GM12878 (cell line): ENCODE results near the gene ATP1A1. TPM values are rescaled to one million over a fixed set of nuclear protein-coding genes. Genes with fewer than 3 reads are reported as not detected.

Source experiments
- ATAC-seq: fragments of 200-7000 bp; cut with Tn5 transposase; 3 replicates; pipeline ENCODE4 v1.9.1; 2020; ENCODE audit warnings: mild to moderate bottlenecking, moderate library complexity
- BruUV-seq: library from RNA; stranded (reverse); fragments of 400-500 nt; replicated peaks from 2 replicates; lab custom pipeline; 2021; lab: Mats Ljungman, UMichigan
- CTCF ChIA-PET: fragments of 300-600 bp; sonication (Branson Sonifier 250); formaldehyde crosslinking; extraction: SDS; loops from one replicate; lab custom pipeline; 2021; ENCODE audit warnings: inconsistent platforms; lab: Yijun Ruan, JAX
- POLR2A ChIA-PET: fragments of 350-600 bp; formaldehyde crosslinking; extraction: SDS; loops from one replicate; lab custom pipeline; 2021; ENCODE audit warnings: inconsistent platforms; lab: Charles Lee
- RAD21 ChIA-PET: fragments of 300-600 bp; sonication (Branson Sonifier 250); formaldehyde crosslinking; loops from one replicate; lab custom pipeline; 2023; ENCODE audit warnings: antibody characterized with exemption; ENCODE audit not compliant: unreplicated experiment; lab: Charles Lee
- SMC1A ChIA-PET: fragments of 300-600 bp; sonication (Branson Sonifier 250); formaldehyde crosslinking; loops from one replicate; lab custom pipeline; 2023; ENCODE audit not compliant: unreplicated experiment, uncharacterized antibody; lab: Charles Lee
- DNase-seq: peaks from one replicate; pipeline ENCODE4 v3.0.0-alpha.2; 2011; ENCODE audit warnings: low read depth, low spot score
- FAIRE-seq: peaks from 3 replicates; lab custom pipeline; 2011; peaks lifted over from hg19 to GRCh38; lab: Jason Lieb, UNC
- H2AFZ ChIP-seq: 2 replicates; pipeline ENCODE4 v1.6.0; 2011; ENCODE audit warnings: low read depth, low read length, control low read depth; ENCODE audit not compliant: control insufficient read depth
- H3K27ac ChIP-seq: 2 replicates; pipeline ENCODE4 v1.5.1; 2011; ENCODE audit warnings: control low read depth; ENCODE audit not compliant: control insufficient read depth, insufficient read depth
- H3K27me3 ChIP-seq, 2 experiments: replicated peaks in 1 of 2; 2 replicates each; pipeline versions ENCODE4 v1.6.0 to v1.6.1; 2011; ENCODE audit warnings: low read length in 1 of 2; ENCODE audit not compliant: control insufficient read depth in 2 of 2, insufficient read depth in 2 of 2
- H3K36me3 ChIP-seq, 2 experiments: 2 replicates each; pipeline ENCODE4 v1.5.1; 2011; ENCODE audit warnings: low read length in 1 of 2; ENCODE audit not compliant: control insufficient read depth in 2 of 2, insufficient read depth in 2 of 2
- H3K4me1 ChIP-seq: 2 replicates; pipeline ENCODE4 v1.6.1; 2011; ENCODE audit warnings: mild to moderate bottlenecking, low read length, moderate library complexity, mixed read lengths; ENCODE audit not compliant: control insufficient read depth, insufficient read depth
- H3K4me2 ChIP-seq: 2 replicates; pipeline ENCODE4 v1.6.0; 2011; ENCODE audit warnings: control low read depth; ENCODE audit not compliant: control insufficient read depth, insufficient read depth
- H3K4me3 ChIP-seq: fragments of 200-600 bp; sonication (generic); 2 replicates; pipeline ENCODE4 v1.5.1; 2016
- H3K79me2 ChIP-seq: 2 replicates; pipeline ENCODE4 v1.6.0; 2011; ENCODE audit warnings: low read length; ENCODE audit not compliant: control insufficient read depth, insufficient read depth
- H3K9ac ChIP-seq: 2 replicates; pipeline ENCODE4 v1.8.0; 2011; ENCODE audit warnings: low read length, control low read depth, mixed read lengths; ENCODE audit not compliant: control insufficient read depth, insufficient read depth
- H3K9me3 ChIP-seq: replicated peaks from 3 replicates; pipeline ENCODE4 v1.5.1; 2011; ENCODE audit warnings: mild to moderate bottlenecking, low read length; ENCODE audit not compliant: control insufficient read depth, insufficient read depth
- H4K20me1 ChIP-seq: 2 replicates; pipeline ENCODE4 v1.6.0; 2011; ENCODE audit not compliant: control insufficient read depth, insufficient read depth
- CREB1 ChIP-seq: IDR thresholded peaks from 2 replicates; pipeline ENCODE4 v1.6.1; 2012; ENCODE audit warnings: low read depth, mild to moderate bottlenecking, inconsistent platforms
- JUND ChIP-seq: IDR thresholded peaks from 2 replicates; pipeline ENCODE4 v1.6.1; 2012; ENCODE audit warnings: low read depth, mild to moderate bottlenecking, low read length, improper control_type of control experiment, moderate library complexity
- SRF ChIP-seq, 2 experiments: IDR thresholded peaks; 2 replicates each; pipeline ENCODE4 v1.6.1; 2011; ENCODE audit warnings: low read depth in 2 of 2, low read length in 2 of 2, mild to moderate bottlenecking in 1 of 2, moderate library complexity in 1 of 2
- WGBS: methylation state at CpG from one replicate; pipeline ENCODE4 v1.1.6; 2016; ENCODE audit warnings: low lambda C conversion rate; ENCODE audit not compliant: insufficient replicate concordance, insufficient coverage; ENCODE audit errors: missing lambda C conversion rate; 5-methylcytosine and 5-hydroxymethylcytosine counted together
- in situ Hi-C: fragments of 300-500 bp; cut with MboI; formaldehyde crosslinking; loops from 9 replicates; pipeline ENCODE4 v1.14.3; 2018; ENCODE audit warnings: mixed read lengths
- intact Hi-C: fragments of 100-400 bp; cut with micrococcal nuclease; formaldehyde crosslinking; loops from one replicate; pipeline ENCODE4 v1.14.2; 2022; ENCODE audit not compliant: unreplicated experiment
- polyA plus RNA-seq, 11 experiments: library from polyadenylated mRNA; depleted of rRNA in 4 of 11; unstranded in 6 of 11; stranded (reverse) in 5 of 11; fragments of >200 nt; fragmentation: Nextera tagmentation in 4 of 11; fragmentation: Illumina TruSeq in 1 of 11; extraction: Ambion mirVana in 4 of 11; extraction: Trizol in 1 of 11; gene quantifications; 1 replicate in 1 of 11; 2 replicates in 10 of 11; pipeline versions ENCODE4 v1.2.1 to v1.2.3, GENCODE V29; 2011 to 2016; ENCODE audit warnings: inconsistent platforms in 2 of 11, missing spikeins in 2 of 11, low read depth in 1 of 11
- total RNA-seq, 4 experiments: library from RNA; depleted of rRNA in 3 of 4; stranded (reverse); fragments of >200 nt in 3 of 4; fragmentation: Illumina TruSeq in 1 of 4; extraction: Trizol in 1 of 4; gene quantifications; 2 replicates each; pipeline versions ENCODE4 v1.2.1 to v1.2.3, GENCODE V29; 2013 to 2021
- TF ChIP-seq, protein P1 (sequence below): fragments of 450-650 bp; formaldehyde crosslinking; IDR thresholded peaks from 2 replicates; pipeline ENCODE4 v1.4.0; 2020; ENCODE audit warnings: mild to moderate bottlenecking, moderate library complexity
- TF ChIP-seq, protein P2 (sequence below): IDR thresholded peaks from 2 replicates; pipeline ENCODE4 v1.6.1; 2012; ENCODE audit warnings: low read depth, low read length, improper control_type of control experiment
- TF ChIP-seq, protein P3 (sequence below): IDR thresholded peaks from 2 replicates; pipeline ENCODE4 v1.6.1; 2011; ENCODE audit warnings: low read depth, mild to moderate bottlenecking, low read length, moderate library complexity, borderline replicate concordance; ENCODE audit errors: extremely low read depth
- TF ChIP-seq, protein P4 (sequence below): fragments of 450-650 bp; formaldehyde crosslinking; IDR thresholded peaks from 2 replicates; pipeline ENCODE4 v1.5.0; 2022; ENCODE audit warnings: mild to moderate bottlenecking, missing genetic modification characterization

Gene ATP1A1
- total and polyA plus RNA-seq, 10 of the 15 experiments (the other 5 are each of a cell fraction or from before 2014, with no cell fraction given): 113 to 566 (median 313) TPM

DNA sequence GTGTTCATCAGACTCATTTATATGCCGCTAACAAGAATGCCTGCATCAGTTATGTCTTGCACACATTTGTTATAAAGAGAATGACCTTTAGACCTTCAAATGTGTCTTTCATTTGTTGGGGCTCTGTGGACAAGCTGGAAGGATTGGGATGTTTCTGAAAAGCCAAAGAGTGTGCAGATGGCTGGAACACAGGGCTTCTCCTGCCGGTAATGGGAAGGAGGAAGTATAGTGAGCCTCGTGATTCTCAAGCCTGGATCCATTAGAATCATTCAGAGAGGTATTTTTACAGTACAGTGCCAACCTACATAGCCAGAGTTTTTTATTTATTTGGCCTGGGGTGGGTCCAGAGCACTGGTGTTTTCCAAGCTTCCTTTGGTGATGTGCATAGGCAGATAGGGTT is 40.6 kb upstream of the ATP1A1 start (continued):
- TF ChIP-seq, protein P1, sequence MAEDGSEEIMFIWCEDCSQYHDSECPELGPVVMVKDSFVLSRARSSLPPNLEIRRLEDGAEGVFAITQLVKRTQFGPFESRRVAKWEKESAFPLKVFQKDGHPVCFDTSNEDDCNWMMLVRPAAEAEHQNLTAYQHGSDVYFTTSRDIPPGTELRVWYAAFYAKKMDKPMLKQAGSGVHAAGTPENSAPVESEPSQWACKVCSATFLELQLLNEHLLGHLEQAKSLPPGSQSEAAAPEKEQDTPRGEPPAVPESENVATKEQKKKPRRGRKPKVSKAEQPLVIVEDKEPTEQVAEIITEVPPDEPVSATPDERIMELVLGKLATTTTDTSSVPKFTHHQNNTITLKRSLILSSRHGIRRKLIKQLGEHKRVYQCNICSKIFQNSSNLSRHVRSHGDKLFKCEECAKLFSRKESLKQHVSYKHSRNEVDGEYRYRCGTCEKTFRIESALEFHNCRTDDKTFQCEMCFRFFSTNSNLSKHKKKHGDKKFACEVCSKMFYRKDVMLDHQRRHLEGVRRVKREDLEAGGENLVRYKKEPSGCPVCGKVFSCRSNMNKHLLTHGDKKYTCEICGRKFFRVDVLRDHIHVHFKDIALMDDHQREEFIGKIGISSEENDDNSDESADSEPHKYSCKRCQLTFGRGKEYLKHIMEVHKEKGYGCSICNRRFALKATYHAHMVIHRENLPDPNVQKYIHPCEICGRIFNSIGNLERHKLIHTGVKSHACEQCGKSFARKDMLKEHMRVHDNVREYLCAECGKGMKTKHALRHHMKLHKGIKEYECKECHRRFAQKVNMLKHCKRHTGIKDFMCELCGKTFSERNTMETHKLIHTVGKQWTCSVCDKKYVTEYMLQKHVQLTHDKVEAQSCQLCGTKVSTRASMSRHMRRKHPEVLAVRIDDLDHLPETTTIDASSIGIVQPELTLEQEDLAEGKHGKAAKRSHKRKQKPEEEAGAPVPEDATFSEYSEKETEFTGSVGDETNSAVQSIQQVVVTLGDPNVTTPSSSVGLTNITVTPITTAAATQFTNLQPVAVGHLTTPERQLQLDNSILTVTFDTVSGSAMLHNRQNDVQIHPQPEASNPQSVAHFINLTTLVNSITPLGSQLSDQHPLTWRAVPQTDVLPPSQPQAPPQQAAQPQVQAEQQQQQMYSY (CRISPR knock-in tag): no peak
- TF ChIP-seq, protein P2, sequence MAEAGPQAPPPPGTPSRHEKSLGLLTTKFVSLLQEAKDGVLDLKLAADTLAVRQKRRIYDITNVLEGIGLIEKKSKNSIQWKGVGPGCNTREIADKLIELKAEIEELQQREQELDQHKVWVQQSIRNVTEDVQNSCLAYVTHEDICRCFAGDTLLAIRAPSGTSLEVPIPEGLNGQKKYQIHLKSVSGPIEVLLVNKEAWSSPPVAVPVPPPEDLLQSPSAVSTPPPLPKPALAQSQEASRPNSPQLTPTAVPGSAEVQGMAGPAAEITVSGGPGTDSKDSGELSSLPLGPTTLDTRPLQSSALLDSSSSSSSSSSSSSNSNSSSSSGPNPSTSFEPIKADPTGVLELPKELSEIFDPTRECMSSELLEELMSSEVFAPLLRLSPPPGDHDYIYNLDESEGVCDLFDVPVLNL: no peak
- TF ChIP-seq, protein P3, sequence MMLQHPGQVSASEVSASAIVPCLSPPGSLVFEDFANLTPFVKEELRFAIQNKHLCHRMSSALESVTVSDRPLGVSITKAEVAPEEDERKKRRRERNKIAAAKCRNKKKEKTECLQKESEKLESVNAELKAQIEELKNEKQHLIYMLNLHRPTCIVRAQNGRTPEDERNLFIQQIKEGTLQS: no peak

DNA sequence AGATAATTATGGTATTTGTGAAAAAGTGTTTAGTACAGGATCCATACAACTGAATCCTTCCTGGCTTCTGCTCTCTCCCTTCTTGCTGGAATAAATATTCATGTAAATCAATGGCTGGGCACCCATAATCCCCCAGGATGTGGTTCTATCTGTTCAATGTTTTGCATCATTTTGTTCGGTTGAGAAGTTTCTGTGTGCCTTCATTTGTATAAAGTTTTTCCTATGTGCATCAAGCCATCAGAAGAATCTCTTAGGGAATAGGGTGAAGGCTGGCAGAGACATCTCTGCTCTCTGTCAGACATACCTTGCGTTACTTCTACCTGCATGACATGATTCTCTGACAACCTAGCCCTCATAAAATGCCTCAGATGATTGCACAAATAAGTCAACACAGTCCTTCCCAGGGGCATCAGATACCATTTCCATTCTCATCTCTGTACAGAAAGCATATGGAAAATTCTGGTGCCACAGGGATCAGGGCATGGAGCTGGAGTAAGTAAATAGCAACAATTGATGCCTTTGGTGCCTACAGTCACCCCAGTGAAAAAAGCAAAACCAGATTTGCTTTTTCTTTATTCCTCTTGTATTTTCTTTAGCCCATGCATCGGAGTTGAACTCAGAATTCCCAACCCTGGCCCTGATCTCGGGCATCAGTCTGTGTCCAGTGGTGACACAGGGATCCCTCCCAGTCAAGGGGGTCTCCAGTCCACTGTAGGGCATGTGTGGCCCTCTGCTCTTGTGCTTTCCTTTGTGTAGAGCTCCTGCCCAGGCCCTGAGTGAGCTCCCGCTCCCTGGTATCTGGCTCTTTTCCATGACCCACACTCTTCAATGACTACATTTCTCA is 39.7 kb upstream of the ATP1A1 start:
- CTCF ChIA-PET: no interaction called here
- H3K4me3 ChIP-seq: no peak overlapping the region
- no peak overlapping the region for H3K9ac ChIP-seq
- RAD21 ChIA-PET: no interaction called here
- in situ Hi-C loops (no loop called here), intact Hi-C loops (no loop called here)
- POLR2A ChIA-PET: no interaction called here
- no peaks in the 10 kb centered on the region for H3K9me3 ChIP-seq
- ATAC-seq (no peak), DNase-seq (no peak), FAIRE-seq (no peak)
- no peak overlapping the region for H3K4me2 ChIP-seq
- H3K27ac ChIP-seq: no peak overlapping the region
- no peaks in the 10 kb centered on the region for H3K36me3 ChIP-seq
- 23% methylated on average over 5 of the region's 5 CpGs for WGBS
- no peaks in the 10 kb centered on the region for H3K27me3 ChIP-seq
- SMC1A ChIA-PET: no interaction called here
- H2AFZ ChIP-seq: no peak overlapping the region
- H4K20me1 ChIP-seq: no peaks in the 10 kb centered on the region
- BruUV-seq: no TSS peak
- no peaks in the 10 kb centered on the region for H3K79me2 ChIP-seq
- H3K4me1 ChIP-seq: peaks cover 3% of the 10 kb centered on the region; the same call in 1 of the 2 replicates
- no peak for TF ChIP-seq CREB1
- TF ChIP-seq, protein P2: no peak
- TF ChIP-seq, protein P4, sequence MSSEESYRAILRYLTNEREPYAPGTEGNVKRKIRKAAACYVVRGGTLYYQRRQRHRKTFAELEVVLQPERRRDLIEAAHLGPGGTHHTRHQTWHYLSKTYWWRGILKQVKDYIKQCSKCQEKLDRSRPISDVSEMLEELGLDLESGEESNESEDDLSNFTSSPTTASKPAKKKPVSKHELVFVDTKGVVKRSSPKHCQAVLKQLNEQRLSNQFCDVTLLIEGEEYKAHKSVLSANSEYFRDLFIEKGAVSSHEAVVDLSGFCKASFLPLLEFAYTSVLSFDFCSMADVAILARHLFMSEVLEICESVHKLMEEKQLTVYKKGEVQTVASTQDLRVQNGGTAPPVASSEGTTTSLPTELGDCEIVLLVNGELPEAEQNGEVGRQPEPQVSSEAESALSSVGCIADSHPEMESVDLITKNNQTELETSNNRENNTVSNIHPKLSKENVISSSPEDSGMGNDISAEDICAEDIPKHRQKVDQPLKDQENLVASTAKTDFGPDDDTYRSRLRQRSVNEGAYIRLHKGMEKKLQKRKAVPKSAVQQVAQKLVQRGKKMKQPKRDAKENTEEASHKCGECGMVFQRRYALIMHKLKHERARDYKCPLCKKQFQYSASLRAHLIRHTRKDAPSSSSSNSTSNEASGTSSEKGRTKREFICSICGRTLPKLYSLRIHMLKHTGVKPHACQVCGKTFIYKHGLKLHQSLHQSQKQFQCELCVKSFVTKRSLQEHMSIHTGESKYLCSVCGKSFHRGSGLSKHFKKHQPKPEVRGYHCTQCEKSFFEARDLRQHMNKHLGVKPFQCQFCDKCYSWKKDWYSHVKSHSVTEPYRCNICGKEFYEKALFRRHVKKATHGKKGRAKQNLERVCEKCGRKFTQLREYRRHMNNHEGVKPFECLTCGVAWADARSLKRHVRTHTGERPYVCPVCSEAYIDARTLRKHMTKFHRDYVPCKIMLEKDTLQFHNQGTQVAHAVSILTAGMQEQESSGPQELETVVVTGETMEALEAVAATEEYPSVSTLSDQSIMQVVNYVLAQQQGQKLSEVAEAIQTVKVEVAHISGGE: no peak
- TF ChIP-seq JUND: no peak
- TF ChIP-seq SRF (IDR thresholded peaks at IDR 0.05; ENCODE audit: low read depth in 2 of 2, low read length in 2 of 2): no peak
